DMS 273 (cell line): ENCODE data around the gene CIB4.

ENCODE experiments used
- DNase-seq: peaks from one replicate; lab custom pipeline; 2025; ENCODE audit not compliant: unreplicated experiment; lab: John Stamatoyannopoulos, UW

Gene CIB4

DNA sequence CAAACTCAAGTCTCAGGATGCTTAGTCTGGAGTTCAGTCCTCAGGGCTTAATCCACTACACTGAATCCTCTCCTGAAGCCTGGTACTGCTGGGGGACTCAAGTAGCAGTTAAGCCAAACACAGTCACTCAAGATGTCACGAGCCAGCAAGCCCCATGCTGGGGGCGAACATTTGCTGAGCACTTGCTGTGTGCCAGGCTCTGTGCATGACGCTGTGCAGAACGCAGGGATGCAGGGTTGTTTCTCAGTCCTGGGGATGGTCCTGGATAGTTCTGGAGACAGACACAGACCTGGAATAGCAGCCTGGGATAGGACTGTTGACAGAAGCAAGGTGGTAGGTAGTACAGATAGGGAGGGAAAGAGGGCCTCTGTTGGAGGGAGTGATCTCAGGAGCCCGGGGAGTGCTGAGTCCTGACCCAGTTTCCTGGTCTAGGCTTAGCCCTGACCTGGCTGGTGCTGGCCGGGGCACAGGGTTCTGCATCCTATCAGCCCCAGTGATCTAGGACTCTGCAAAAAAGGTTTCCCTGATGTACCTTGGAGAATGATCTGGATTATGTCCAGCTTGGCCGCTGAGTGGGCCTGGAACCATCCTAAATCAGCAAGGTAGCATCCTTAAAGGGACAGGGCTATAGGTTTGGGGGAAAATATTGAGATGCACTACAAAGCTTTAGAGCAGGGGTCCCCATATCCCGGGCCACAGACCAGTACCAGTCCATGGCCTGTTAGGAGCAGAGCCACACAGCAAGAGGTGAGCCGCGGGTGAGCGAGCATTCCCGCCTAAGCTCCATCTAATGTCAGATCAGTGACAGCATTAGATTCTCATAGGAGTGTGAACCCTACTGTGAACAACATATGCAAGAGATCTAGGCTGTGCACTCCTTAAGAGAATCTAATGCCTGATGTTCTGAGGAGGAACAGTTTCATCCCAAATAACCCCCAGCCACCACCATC is 108.6 kb downstream of the CIB4 start:
- no peak for DNase-seq
